PC-3 (cell line): ENCODE results near the gene LAMA2.

Source experiments
- CTCF ChIP-seq: fragments of 300-600 bp; sonication (generic); conservative IDR thresholded peaks from 2 replicates; pipeline ENCODE4 v1.5.1; 2017; ENCODE audit warnings: antibody characterized with exemption, low read depth, mild to moderate bottlenecking, low read length
- EZH2 ChIP-seq: fragments of 300-600 bp; sonication (generic); IDR thresholded peaks from one replicate; pipeline ENCODE4 v1.6.1; 2017; ENCODE audit warnings: antibody characterized with exemption, mild to moderate bottlenecking, low read length; ENCODE audit not compliant: unreplicated experiment
- EZH2phosphoT487 ChIP-seq: fragments of 300-600 bp; sonication (generic); IDR thresholded peaks from 2 replicates; pipeline ENCODE4 v1.6.1; 2018; ENCODE audit warnings: mild to moderate bottlenecking, antibody characterized with exemption, low read length, borderline replicate concordance

- TF ChIP-seq CTCF (no peak), EZH2 (no peak), EZH2phosphoT487 (no peak)
These were observed 486.8 kb downstream of the LAMA2 start for GRCh38 chr6:129369737-129370136.
